Trophoblast cell (in vitro differentiated cells and primary cell): Measurements from ENCODE around the gene IKBKG. TPM values are rescaled to one million over a fixed set of nuclear protein-coding genes. Genes with fewer than 3 reads are reported as not detected.
"Not testable (repeated sequence)": the region's sequence is repeated elsewhere in the genome, so short reads cannot be mapped to it uniquely, and the experiment has no call there.

Experiments used
- DNase-seq, 2 donors: peaks; one replicate each; pipeline ENCODE4 v3.0.0-alpha.2; 2016
- H2AFZ ChIP-seq: 2 replicates; pipeline ENCODE4 v1.6.1; 2013; ENCODE audit warnings: low read length, moderate library complexity, mild to moderate bottlenecking; ENCODE audit not compliant: insufficient read depth, poor library complexity
- H2AK5ac ChIP-seq: 2 replicates; pipeline ENCODE4 v1.6.1; 2013; ENCODE audit warnings: mild to moderate bottlenecking, low read length
- H2BK120ac ChIP-seq: 2 replicates; pipeline ENCODE4 v1.6.1; 2013; ENCODE audit warnings: low read length, mild to moderate bottlenecking, moderate library complexity; ENCODE audit not compliant: insufficient read depth, poor library complexity
- H2BK12ac ChIP-seq: 2 replicates; pipeline ENCODE4 v1.6.1; 2013; ENCODE audit warnings: mild to moderate bottlenecking, low read length, moderate library complexity
- H2BK5ac ChIP-seq: 2 replicates; pipeline ENCODE4 v1.6.1; 2013; ENCODE audit warnings: low read length, low read depth, moderate library complexity, mild to moderate bottlenecking; ENCODE audit not compliant: poor library complexity
- H3K14ac ChIP-seq: 2 replicates; pipeline ENCODE4 v1.6.1; 2013; ENCODE audit warnings: mild to moderate bottlenecking, low read length
- H3K18ac ChIP-seq: 2 replicates; pipeline ENCODE4 v1.6.1; 2013; ENCODE audit warnings: mild to moderate bottlenecking, low read length
- H3K23ac ChIP-seq: 2 replicates; pipeline ENCODE4 v1.6.1; 2013; ENCODE audit warnings: low read length
- H3K27ac ChIP-seq: 2 replicates; pipeline ENCODE4 v1.5.1; 2013; ENCODE audit warnings: low read depth, mild to moderate bottlenecking, inconsistent platforms, low read length, moderate library complexity
- H3K27me3 ChIP-seq: 2 replicates; pipeline ENCODE4 v1.6.1; 2013; ENCODE audit warnings: inconsistent platforms, mild to moderate bottlenecking, low read length, moderate library complexity; ENCODE audit not compliant: insufficient read depth
- H3K36me3 ChIP-seq, 2 experiments: 1 replicate in 1 of 2; 2 replicates in 1 of 2; pipeline ENCODE4 v1.6.1; 2013; ENCODE audit warnings: low read length in 2 of 2, mild to moderate bottlenecking in 2 of 2, moderate library complexity in 1 of 2; ENCODE audit not compliant: insufficient read depth in 2 of 2, control insufficient read depth in 1 of 2
- H3K4ac ChIP-seq: 2 replicates; pipeline ENCODE4 v1.6.1; 2013; ENCODE audit warnings: low read depth, mild to moderate bottlenecking, low read length, moderate library complexity
- H3K4me1 ChIP-seq, 2 experiments: 1 replicate in 1 of 2; 2 replicates in 1 of 2; pipeline ENCODE4 v1.6.1; 2013; ENCODE audit warnings: low read length in 2 of 2, mild to moderate bottlenecking in 2 of 2, moderate library complexity in 1 of 2; ENCODE audit not compliant: insufficient read depth in 2 of 2, control insufficient read depth in 1 of 2
- H3K4me2 ChIP-seq: 2 replicates; pipeline ENCODE4 v1.6.1; 2013; ENCODE audit warnings: inconsistent platforms, mild to moderate bottlenecking, low read length, moderate library complexity
- H3K4me3 ChIP-seq: 2 replicates; pipeline ENCODE4 v1.5.1; 2013; ENCODE audit warnings: mild to moderate bottlenecking, low read depth, low read length, inconsistent platforms
- H3K79me1 ChIP-seq: one replicate; pipeline ENCODE4 v1.6.1; 2013; ENCODE audit warnings: low read length
- H3K79me2 ChIP-seq: 2 replicates; pipeline ENCODE4 v1.6.1; 2013; ENCODE audit warnings: low read length, mild to moderate bottlenecking; ENCODE audit not compliant: control insufficient read depth, insufficient read depth, poor library complexity
- H3K9ac ChIP-seq: 2 replicates; pipeline ENCODE4 v1.6.1; 2013; ENCODE audit warnings: mild to moderate bottlenecking, low read length
- H3K9me3 ChIP-seq: 2 replicates; pipeline ENCODE4 v1.6.1; 2013; ENCODE audit warnings: low read depth, mild to moderate bottlenecking, control low read depth, inconsistent platforms, low read length; ENCODE audit not compliant: insufficient read depth
- H4K12ac ChIP-seq: 2 replicates; pipeline ENCODE4 v1.6.1; 2013; ENCODE audit warnings: low read depth, mild to moderate bottlenecking, low read length, moderate library complexity
- H4K8ac ChIP-seq: 2 replicates; pipeline ENCODE4 v1.6.1; 2013; ENCODE audit warnings: low read depth, mild to moderate bottlenecking, low read length, moderate library complexity
- H4K91ac ChIP-seq: one replicate; pipeline ENCODE4 v1.6.1; 2013; ENCODE audit warnings: low read depth, mild to moderate bottlenecking, low read length, moderate library complexity
- WGBS: extraction: QIAGEN DNeasy Blood & Tissue Kit; methylation state at CpG from one replicate; pipeline ENCODE4 v1.1.7; 2013; ENCODE audit warnings: missing lambda C conversion rate; ENCODE audit not compliant: insufficient read length, insufficient coverage; ENCODE audit errors: extremely low coverage; 5-methylcytosine and 5-hydroxymethylcytosine counted together
- polyA plus RNA-seq: library from polyadenylated mRNA; stranded (reverse); fragments of 200-250 nt; gene quantifications from 2 replicates; pipeline ENCODE4 v1.2.3, GENCODE V29; 2013

The IKBKG gene
- 14.6 and 15.7 TPM in 2 replicates for polyA plus RNA-seq

DNA sequence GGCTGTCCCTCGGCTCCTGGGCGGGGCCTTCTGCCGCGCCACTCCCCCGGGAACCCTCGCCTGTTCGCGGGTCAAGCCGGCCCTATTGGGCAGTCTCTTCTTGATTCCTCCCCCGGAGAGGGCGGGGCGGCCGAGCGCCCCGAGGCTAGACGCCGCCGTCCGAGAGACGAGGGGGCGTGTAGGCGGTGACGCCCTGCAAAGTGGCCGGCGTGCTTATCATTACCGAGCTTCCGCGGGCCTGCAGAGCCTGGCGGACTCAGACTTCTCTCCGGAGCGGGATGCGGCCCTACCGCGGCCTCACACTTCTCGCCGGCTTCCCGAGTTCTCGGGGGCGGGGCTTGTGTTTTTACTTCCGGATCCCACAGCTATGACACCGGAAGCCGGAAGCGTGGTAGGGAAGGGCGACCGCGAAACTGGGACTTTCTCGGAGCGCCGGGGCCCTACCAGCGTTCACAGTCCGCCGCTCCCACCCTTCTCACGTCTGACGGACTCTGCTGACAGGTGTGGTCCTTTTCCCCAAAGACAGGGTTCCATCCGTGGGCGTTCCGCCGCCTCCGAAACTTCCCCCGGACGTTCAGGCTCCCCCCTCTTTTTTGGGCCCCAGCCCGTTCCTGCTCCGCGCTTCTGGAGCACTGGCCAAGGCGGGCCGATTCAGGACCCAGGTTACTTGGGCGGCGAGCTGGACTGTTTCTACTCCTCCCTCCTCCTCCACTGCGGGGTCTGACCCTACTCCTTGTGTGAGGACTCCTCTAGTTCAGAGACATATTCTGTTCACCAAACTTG is at the start of gene IKBKG:
TSS of gene IKBKG (plus strand) at position 376 of the 783 bp plus-strand sequence. CDS start 4,383 bp downstream, outside the sequence.
- Histone ChIP-seq H3K4me2 (peak within 1 kb of the TSS; percentile 79), H3K27ac (peak within 1 kb of the TSS; percentile 98), H3K27me3 (no peaks in the 10 kb centered on the region), H3K4me1 (peaks cover 5 to 9% of the 10 kb centered on the region in 2 experiments), H2BK120ac (peak within 1 kb of the TSS; percentile 92), H2AK5ac (no peak within 1 kb of the TSS), H3K9ac (peak within 1 kb of the TSS; percentile 85), H3K4ac (peak within 1 kb of the TSS; percentile 35), H3K79me2 (peaks cover 8% of the 10 kb centered on the region), H4K8ac (peak within 1 kb of the TSS; percentile 88), H3K18ac (peak within 1 kb of the TSS; percentile 78), H3K14ac (peak within 1 kb of the TSS; percentile 75), H4K12ac (peak within 1 kb of the TSS; percentile 51), H2BK5ac (peak within 1 kb of the TSS; percentile 88), H3K9me3 (no peaks in the 10 kb centered on the region), H2BK12ac (no peak within 1 kb of the TSS), H2AFZ (no peak within 1 kb of the TSS), H3K36me3 (peaks cover 17 to 21% of the 10 kb centered on the region in 2 experiments), H3K79me1 (peaks cover 9% of the 10 kb centered on the region), H3K23ac (no peak within 1 kb of the TSS), H4K91ac (peak within 1 kb of the TSS; percentile 88), H3K4me3 (peak within 1 kb of the TSS; percentile 95)
- no CpG with 5 or more reads among the region's 69 CpGs for WGBS
- DNase-seq = peak; percentile 79 to 87

GRCh38 chrX:154501423-154501822 is 46.0 kb upstream of the IKBKG start:
- not testable (repeated sequence) for H4K8ac ChIP-seq, H3K79me2 ChIP-seq, H3K4me2 ChIP-seq, H3K18ac ChIP-seq, H3K23ac ChIP-seq, H3K27ac ChIP-seq, H3K27me3 ChIP-seq, H2AK5ac ChIP-seq, H2BK120ac ChIP-seq, H3K4ac ChIP-seq, H2BK12ac ChIP-seq, H3K4me1 ChIP-seq, H2AFZ ChIP-seq, H3K9ac ChIP-seq, H3K4me3 ChIP-seq, H2BK5ac ChIP-seq, H3K14ac ChIP-seq, H4K91ac ChIP-seq, H3K36me3 ChIP-seq, H4K12ac ChIP-seq, H3K9me3 ChIP-seq
- WGBS = no CpG with 5 or more reads among the region's 7 CpGs
- H3K79me1 ChIP-seq = peaks cover 10% of the 10 kb centered on the region
- peak in 1 of 2 donors; percentile 43 for DNase-seq

DNA sequence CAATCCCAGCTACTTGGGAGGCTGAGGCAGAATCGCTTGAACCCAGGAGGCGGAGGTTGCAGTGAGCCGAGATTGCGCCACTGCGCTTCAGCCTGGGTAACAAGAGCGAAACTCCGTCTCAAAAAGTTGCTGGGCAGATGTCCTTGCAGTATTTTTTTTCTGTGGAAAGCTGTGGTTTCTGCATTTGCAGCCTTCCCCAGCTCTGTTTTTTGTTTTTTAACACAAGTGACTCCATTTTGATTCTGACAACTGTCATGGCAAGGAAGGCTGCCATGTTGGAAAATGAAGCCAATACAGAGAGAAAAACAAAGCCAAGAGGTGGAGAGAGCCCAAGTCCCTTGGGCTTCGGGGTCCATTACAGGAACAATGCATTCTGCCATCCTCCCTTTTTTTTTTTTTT is 45.3 kb upstream of the IKBKG start:
- Histone ChIP-seq H2AFZ (no peak overlapping the region), H2BK5ac (no peak overlapping the region), H3K9me3 (no peaks in the 10 kb centered on the region), H2AK5ac (no peak overlapping the region), H2BK120ac (no peak overlapping the region), H3K9ac (no peak overlapping the region), H3K4me1 (peaks cover 12% of the 10 kb centered on the region in 2 experiments), H3K4ac (no peak overlapping the region), H3K18ac (no peak overlapping the region), H3K23ac (no peak overlapping the region), H3K14ac (no peak overlapping the region), H4K8ac (no peak overlapping the region), H3K4me2 (no peak overlapping the region), H3K79me2 (no peaks in the 10 kb centered on the region), H2BK12ac (no peak overlapping the region), H3K4me3 (no peak overlapping the region), H4K91ac (no peak overlapping the region), H3K27me3 (no peaks in the 10 kb centered on the region), H3K36me3 (peaks cover 9 to 11% of the 10 kb centered on the region in 2 experiments), H4K12ac (no peak overlapping the region), H3K79me1 (peaks cover 10% of the 10 kb centered on the region), H3K27ac (no peak overlapping the region)
- no peak for DNase-seq
- no CpG with 5 or more reads among the region's 8 CpGs for WGBS

DNA sequence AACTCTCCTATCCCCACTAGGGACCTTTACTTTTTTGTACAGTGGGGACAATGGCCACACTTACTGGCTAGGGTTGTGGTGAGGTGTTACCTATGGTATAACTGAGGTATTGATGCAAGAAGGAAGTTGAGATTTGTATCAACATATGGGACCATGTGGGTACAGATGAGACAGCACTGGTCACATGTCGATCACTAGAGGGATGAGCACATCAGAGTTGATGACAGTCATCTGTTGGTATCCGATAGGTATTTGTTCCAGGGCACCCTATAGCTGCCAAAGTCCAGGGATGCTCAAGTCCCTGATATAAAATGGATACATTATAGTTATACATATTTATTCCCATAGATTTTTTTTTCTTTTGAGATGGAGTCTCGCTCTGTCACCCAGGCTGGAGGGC is 44.4 kb upstream of the IKBKG start:
- DNase-seq = peak in 1 of 2 donors; percentile 66
- peaks cover 10% of the 10 kb centered on the region for H3K79me1 ChIP-seq
- no peak overlapping the region for H3K4me2 ChIP-seq
- H3K27me3 ChIP-seq = no peaks in the 10 kb centered on the region
- H3K9ac ChIP-seq = no peak overlapping the region
- H3K79me2 ChIP-seq = no peaks in the 10 kb centered on the region
- no peak overlapping the region for H4K8ac ChIP-seq
- no peak overlapping the region for H3K14ac ChIP-seq
- H3K4me3 ChIP-seq = no peak overlapping the region
- no peak overlapping the region for H2AK5ac ChIP-seq
- H3K4me1 ChIP-seq = peaks cover 12% of the 10 kb centered on the region in 2 experiments
- H2AFZ ChIP-seq = no peak overlapping the region
- H3K36me3 ChIP-seq = peaks cover 16 to 18% of the 10 kb centered on the region in 2 experiments
- H3K23ac ChIP-seq = no peak overlapping the region
- H3K4ac ChIP-seq = no peak overlapping the region
- no peaks in the 10 kb centered on the region for H3K9me3 ChIP-seq
- H2BK12ac ChIP-seq = no peak overlapping the region
- no peak overlapping the region for H3K27ac ChIP-seq
- no peak overlapping the region for H2BK120ac ChIP-seq
- H3K18ac ChIP-seq = no peak overlapping the region
- H4K91ac ChIP-seq = no peak overlapping the region
- no CpG with 5 or more reads among the region's 3 CpGs for WGBS
- H4K12ac ChIP-seq = no peak overlapping the region
- H2BK5ac ChIP-seq = no peak overlapping the region
